Activated CD4-positive, alpha-beta T cell treated with anti-CD3 and anti-CD28 coated beads, Interleukin-2, amount 50 U/mL, for 16 hours (primary cell): ENCODE results near the gene SPEF2.
"Not testable (repeated sequence)": the region's sequence is repeated elsewhere in the genome, so short reads cannot be mapped to it uniquely, and the experiment has no call there.

ENCODE experiments used
- DNase-seq: peaks from one replicate; pipeline ENCODE4 v3.0.0-alpha.2; 2020

The SPEF2 gene

GRCh38 chr5:35656721-35657120 is 39.1 kb downstream of the SPEF2 start:
- DNase-seq: no peak

DNA sequence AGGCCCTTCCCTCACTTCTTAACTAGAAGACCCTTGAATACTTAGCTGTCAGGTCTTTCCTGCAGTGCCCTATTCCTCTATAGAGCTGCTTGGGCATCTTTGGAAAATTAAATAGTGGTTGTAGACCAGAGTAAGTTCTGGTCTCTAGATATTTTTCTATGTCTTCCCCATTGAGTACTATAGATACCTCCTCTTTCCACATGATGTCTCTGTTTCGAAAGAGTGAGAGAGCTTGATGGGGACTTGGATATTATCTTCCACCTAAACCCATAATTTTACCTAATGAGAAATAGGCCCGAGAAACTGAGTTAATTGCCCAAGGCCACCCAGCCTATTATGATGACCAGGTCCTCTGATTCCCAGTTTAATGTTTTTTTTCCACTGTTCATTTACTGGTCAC is 40.2 kb downstream of the SPEF2 start:
- DNase-seq: no peak

DNA sequence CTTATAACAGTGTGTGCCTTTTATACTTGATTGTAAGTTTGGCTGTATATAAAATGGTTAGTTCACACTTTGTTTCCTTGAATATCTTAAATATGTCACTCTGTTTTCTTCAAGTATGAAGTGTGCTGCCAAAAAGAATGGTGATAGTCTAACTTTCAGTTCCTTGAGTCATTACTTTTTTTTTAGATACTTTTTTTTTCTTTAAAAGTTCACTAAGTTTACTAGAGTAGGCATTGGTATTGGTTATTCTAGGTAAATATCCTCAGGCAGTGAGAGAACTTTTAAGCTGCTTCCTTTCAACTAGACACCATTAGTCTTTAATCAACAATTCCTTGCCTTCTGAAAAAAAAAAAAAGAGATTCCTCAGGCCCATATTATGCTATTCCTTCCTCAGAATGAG is 41.9 kb downstream of the SPEF2 start:
- DNase-seq: no peak

DNA sequence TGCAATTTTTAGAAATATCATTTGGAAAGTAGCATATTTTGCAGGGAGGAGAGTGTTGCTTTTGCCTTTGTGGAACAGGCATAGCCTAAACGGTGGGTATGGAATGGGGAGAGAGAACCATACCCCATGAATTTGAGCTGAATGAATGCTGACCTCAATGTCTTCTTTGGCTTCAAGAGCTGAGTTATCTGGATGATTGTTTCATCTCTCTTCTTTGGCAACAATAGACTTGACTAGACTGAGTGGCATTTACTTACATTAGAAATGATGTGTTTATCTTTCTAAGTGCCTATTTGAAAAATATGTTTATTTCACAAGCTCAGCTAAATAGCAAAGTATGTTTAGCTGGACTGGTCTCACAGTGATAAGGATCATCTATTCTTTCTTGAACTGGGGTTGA is 42.8 kb downstream of the SPEF2 start:
- DNase-seq: no peak

DNA sequence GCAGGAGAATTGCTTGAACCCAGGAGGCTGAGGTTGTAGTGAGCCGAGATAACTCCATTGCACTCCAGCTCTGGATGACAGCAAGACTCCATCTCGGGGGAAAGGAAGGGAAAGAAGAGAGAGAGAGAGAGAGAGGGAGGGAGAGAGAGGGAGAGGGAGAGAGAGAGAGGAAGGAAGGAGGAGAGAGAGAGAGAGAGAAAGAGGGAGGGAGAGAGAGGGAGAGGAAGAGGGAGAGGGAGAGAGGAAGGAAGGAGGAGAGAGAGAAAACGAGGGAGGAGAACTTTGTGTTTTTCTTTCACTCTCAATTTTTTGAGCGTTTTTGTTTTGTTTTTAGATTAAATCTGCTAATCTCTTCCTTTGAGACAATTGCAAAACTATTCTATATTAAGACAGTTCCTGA is 46.9 kb downstream of the SPEF2 start:
- no peak for DNase-seq

DNA sequence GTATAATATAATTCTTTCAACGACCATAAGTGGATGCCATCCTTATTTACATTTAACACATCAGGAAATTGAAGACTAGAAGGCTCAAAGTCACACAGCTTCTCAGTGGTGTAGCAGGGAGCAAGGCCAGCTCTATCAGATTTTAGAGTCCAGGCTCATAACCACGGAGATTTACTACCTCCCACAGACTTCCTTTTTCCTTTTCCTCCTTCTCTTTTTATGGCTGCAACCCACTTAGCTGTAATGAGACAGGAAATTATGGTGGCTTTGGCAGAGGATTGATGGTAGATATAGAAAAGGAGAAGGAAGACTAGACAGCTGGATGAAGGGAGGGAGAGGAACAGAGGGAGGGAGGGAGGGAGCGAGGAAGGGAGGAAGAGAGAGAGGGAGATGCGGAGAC is 47.4 kb downstream of the SPEF2 start:
- no peak for DNase-seq

- DNase-seq: peak; percentile 57
These were observed 50.7 kb downstream of the SPEF2 start for GRCh38 chr5:35668319-35668718.

DNA sequence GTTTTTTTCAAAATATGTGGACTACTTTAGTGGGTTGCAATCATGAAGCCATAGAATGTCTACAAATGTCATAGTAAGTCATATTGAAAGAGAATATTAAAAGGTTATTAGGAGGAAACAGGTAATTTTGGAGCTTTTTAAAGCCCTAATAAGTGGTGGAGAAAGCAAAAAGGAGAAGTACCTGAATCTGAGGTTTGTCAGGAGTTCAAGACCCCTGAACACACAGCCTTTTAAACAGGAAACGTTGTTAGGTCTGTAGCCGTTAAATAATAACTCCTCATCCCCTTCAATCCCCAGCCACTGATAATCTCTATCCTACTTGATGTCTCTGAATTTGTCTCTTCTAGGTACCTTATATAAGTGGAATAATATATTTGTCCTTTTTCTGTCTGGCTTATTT is 51.1 kb downstream of the SPEF2 start:
- DNase-seq: no peak

- DNase-seq: peak; percentile 66
These were observed 54.1 kb downstream of the SPEF2 start for GRCh38 chr5:35671541-35672295.

DNA sequence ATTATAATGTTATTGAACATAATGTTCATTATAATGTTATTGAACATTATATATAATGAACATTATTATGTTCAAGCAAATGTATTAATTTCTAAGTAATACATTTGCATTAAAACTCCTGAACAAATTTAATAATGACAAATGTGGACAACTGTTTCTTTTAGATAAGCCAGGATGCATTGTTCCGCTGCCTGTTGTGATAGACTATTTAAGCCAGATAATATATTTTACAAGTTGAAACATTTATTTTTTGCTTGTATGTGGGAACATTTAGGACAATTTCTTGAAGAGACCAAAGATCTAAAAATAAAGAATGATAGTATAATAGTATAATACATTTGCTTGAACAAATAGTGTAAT is 54.6 kb downstream of the SPEF2 start:
- DNase-seq: not testable (repeated sequence)

- peak; percentile 42 for DNase-seq
These were observed 55.3 kb downstream of the SPEF2 start for GRCh38 chr5:35672995-35673394.

DNA sequence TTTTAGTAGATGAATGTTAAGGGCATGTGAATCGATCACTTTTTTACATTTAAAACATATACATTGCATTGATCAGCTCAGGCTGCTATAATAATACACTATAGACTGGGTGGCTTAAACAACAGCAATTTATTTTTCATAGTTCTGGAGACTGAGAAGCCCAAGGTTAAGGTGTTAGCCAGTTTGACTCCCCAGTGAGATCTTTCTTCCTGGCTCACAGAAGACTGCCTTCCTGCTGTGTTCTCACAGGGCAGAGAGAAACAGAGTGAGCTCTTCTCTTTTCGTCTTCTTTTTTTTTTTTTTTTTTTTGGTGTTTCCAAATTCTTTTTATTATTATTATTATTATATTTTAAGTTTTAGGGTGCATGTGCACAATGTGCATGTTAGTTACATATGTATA is 56.4 kb downstream of the SPEF2 start:
- no peak for DNase-seq

DNA sequence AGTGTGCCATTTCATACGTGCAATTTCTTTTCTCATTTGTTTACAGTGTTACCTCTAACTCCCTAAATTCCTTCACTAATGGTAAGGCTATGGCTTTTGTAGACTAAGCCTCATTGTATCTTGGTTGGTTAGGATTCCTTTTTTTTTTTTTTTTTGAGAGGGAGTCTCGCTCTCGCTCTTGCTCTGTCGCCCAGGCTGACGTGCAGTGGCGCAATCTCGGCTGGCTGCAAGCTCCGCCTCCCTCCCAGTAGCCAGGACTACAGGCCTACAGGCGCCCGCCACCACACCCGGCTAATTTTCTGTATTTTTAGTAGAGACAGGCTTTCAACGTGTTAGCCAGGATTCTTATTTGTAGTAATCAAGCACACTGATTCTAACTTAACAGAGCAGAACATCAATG is 57.7 kb downstream of the SPEF2 start:
- DNase-seq: no peak

- DNase-seq: no peak
These were observed 60.2 kb downstream of the SPEF2 start for GRCh38 chr5:35677878-35678277.

DNA sequence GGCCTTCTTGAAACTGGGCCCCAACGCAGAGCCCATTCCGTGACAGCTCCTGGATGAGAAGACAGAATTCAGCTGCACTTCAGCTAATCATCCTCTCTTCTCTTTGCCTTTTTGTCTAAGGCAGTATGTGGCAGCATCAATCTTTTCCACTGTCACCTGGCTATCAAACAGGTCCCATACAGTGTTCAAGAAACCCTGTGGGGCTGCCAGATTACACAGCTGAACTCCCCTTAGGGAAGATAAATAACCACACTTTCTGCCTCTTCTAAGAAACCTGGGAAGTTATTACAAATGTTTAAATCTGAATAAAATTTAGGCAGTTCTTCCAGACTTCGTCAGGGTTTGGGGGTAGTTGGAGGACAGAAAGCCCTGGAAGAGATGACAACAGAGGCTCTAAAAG is 61.0 kb downstream of the SPEF2 start:
- DNase-seq: no peak

GRCh38 chr5:35679357-35679756 is 61.7 kb downstream of the SPEF2 start:
- DNase-seq: no peak

GRCh38 chr5:35681911-35682310 is 64.2 kb downstream of the SPEF2 start:
- no peak for DNase-seq

DNA sequence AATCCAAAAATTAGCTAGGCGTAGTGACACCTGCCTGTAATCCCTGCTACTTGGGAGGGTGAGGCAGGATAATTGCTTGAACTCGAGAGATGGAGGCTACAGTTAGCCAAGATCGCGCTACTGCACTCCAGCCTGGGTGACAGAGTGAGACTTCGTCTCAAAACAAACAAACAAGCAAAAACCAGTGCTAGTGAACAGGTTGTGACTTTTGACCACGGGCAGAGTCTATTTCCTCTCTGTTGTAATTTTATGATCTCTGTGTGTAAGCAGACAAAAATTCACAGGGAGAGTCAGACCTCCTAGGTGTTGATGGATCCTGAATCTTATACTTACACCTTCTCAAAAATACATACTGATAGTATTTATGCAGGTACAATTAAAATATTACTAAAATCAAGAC is 65.8 kb downstream of the SPEF2 start:
- no peak for DNase-seq

DNA sequence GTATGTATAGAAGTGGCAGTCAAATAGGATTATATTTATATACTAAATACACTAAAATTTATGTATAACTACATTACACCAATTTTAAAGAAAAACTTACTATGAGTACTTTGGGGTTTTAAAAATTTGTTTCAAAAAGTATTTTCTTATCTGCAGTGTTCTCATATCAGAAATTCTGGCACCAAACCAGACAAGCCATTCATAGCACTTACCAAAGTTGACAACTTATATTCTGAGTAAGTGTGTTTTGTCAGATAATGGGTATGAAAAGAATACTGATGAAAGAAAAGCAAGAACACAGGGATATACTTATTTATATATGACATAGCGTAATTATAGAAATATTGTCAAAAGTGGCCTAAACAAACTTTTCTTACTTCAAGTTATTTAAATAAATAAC is 67.5 kb downstream of the SPEF2 start:
- no peak for DNase-seq

DNA sequence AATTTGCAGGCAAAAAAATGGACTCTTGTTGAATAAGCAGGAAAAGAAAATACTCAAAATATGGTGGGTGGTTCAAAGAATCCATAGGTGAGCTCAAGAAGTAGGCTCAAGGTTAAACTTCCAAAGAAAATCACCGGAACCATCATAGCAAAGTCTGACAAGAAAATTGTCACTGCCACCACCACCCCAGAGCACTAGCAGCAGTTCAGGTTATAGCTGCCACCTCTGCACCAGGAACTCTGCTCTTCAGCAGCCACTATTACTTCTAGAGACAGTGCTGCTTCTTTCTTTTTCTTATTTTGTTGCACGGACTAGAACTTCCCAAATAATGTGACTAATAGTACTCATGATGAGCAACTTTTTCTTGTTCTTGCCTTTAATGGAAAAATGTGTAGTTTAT is 70.3 kb downstream of the SPEF2 start:
- DNase-seq: no peak

GRCh38 chr5:35694481-35694880 is 76.8 kb downstream of the SPEF2 start:
- DNase-seq: no peak

- DNase-seq: no peak
These were observed 80.6 kb downstream of the SPEF2 start for GRCh38 chr5:35698047-35698808.

DNA sequence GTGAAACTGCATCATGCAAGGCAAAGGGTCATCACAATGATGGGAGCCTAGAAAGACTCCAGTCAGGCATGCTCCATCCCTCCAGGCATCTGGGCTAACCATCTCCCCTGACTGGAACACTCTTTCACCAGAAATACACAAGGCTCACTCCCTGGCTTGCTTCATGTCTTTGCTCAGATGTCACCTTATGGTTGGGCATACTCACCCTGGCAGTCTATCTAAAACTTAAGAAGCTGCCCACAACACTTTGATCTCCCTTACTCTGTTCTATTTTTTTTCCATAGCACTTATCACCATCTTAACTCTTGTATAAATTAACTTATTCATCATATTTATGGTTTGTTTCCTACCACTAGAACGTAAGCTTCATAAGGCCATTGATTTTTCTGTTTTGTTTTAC is 90.0 kb downstream of the SPEF2 start:
- DNase-seq: no peak

DNA sequence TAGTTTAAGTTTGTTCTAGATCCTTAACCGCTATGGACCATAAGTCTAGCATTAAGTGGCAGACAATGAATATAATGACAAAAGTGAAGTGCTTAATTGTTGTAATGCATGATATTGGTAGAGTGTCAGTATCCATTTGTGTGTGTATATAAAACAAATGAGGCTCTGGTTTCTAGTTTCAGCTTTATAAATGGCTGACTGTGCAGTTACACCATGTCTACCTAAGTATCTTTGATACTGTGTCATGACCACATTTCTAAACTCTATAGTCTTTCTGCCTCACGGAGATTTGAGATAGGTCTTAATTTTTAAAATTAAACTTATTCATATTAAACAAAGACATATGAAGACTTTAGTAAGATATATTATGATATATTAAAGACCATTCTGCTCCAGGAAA is 92.0 kb downstream of the SPEF2 start:
- no peak for DNase-seq

- DNase-seq: no peak
These were observed 100.1 kb downstream of the SPEF2 start for GRCh38 chr5:35717718-35718117.
